SU-DHL-6 (cell line): ENCODE results near the gene TBC1D5.

Experiments
- CTCF ChIP-seq: fragments of 200-600 bp; sonication (generic); IDR thresholded peaks from one replicate; pipeline ENCODE4 v1.5.1; 2017; ENCODE audit warnings: antibody characterized with exemption, mild to moderate bottlenecking, low read length, moderate library complexity; ENCODE audit not compliant: insufficient read depth, poor library complexity, severe bottlenecking
- EZH2phosphoT487 ChIP-seq: fragments of 200-600 bp; sonication (generic), shearing (Covaris generic); conservative IDR thresholded peaks from 2 replicates; pipeline ENCODE4 v1.6.1; 2018; ENCODE audit warnings: mild to moderate bottlenecking, antibody characterized with exemption, low read length, moderate library complexity, mixed read lengths

GRCh38 chr3:17219593-17219992 lies 522.8 kb downstream of the TBC1D5 start:
- no peak for TF ChIP-seq EZH2phosphoT487
- TF ChIP-seq CTCF, result no peak
